Measurements from ENCODE around the gene ITGA1.
A peak's percentile ranks its signal among the peaks of the same experiment; 100 is the strongest.
"Not testable (repeated sequence)": the region's sequence is repeated elsewhere in the genome, so short reads cannot be mapped to it uniquely, and the experiment has no call there.

The ITGA1 gene

GRCh38 chr5:52787600-52788504 is at the start of gene ITGA1, which contains the start of gene PELO:
ITGA1 (plus strand) TSS chr5:52787916; CDS start chr5:52788354, 438 bp downstream.
PELO (plus strand) TSS chr5:52787916; CDS start chr5:52800395, 12,479 bp downstream.
- peak; percentile 33 for DNase-seq

GRCh38 chr5:52738095-52738506 is 49.6 kb upstream of the ITGA1 start:
- DNase-seq, result no peak

- DNase-seq, result no peak
These were observed 47.7 kb upstream of the ITGA1 start for GRCh38 chr5:52740007-52740406.

GRCh38 chr5:52743012-52743411 is 44.7 kb upstream of the ITGA1 start:
- DNase-seq, result no peak

- no peak for DNase-seq
These were observed 44.2 kb upstream of the ITGA1 start for GRCh38 chr5:52743529-52743928.

GRCh38 chr5:52743970-52744369 is 43.7 kb upstream of the ITGA1 start:
- no peak for DNase-seq

- not testable (repeated sequence) for DNase-seq
These were observed 42.8 kb upstream of the ITGA1 start for GRCh38 chr5:52744867-52745458.

GRCh38 chr5:52746539-52746938 is 41.2 kb upstream of the ITGA1 start:
- DNase-seq, result no peak

- DNase-seq, result no peak
These were observed 39.1 kb upstream of the ITGA1 start for GRCh38 chr5:52748590-52748989.

GRCh38 chr5:52749666-52750065 is 38.0 kb upstream of the ITGA1 start:
- DNase-seq, result no peak

- no peak for DNase-seq
These were observed 36.6 kb upstream of the ITGA1 start for GRCh38 chr5:52751137-52751536.

GRCh38 chr5:52754051-52754450 is 33.7 kb upstream of the ITGA1 start:
- no peak for DNase-seq

- no peak for DNase-seq
These were observed 30.2 kb upstream of the ITGA1 start for GRCh38 chr5:52757527-52757926.

- DNase-seq, result no peak
These were observed 29.7 kb upstream of the ITGA1 start for GRCh38 chr5:52758014-52758413.

- DNase-seq, result no peak
These were observed 28.4 kb upstream of the ITGA1 start for GRCh38 chr5:52759331-52759730.

GRCh38 chr5:52760695-52761366 is 26.9 kb upstream of the ITGA1 start:
- no peak for DNase-seq

- DNase-seq, result no peak
These were observed 20.4 kb upstream of the ITGA1 start for GRCh38 chr5:52767217-52767743.

- DNase-seq, result no peak
These were observed 19.8 kb upstream of the ITGA1 start for GRCh38 chr5:52767766-52768480.

- no peak for DNase-seq
These were observed 18.7 kb upstream of the ITGA1 start for GRCh38 chr5:52769061-52769460.

- DNase-seq, result no peak
These were observed 17.3 kb upstream of the ITGA1 start for GRCh38 chr5:52770287-52770939.

GRCh38 chr5:52771343-52772039 is 16.2 kb upstream of the ITGA1 start:
- no peak for DNase-seq

- no peak for DNase-seq
These were observed 15.0 kb upstream of the ITGA1 start for GRCh38 chr5:52772668-52773067.
